K562 (cell line): ENCODE measurements around the gene ABHD16A. TPM values are rescaled to one million over a fixed set of nuclear protein-coding genes. Genes with fewer than 3 reads are reported as not detected.

Source experiments
- MED1 ChIP-seq: sonication (generic); formaldehyde crosslinking; IDR thresholded peaks from 2 replicates; pipeline ENCODE4 v1.8.1; 2023; ENCODE audit warnings: missing genetic modification reagents, borderline replicate concordance
- NELFE ChIP-seq: IDR thresholded peaks from 2 replicates; pipeline ENCODE4 v1.6.1; 2011; ENCODE audit warnings: mild to moderate bottlenecking; ENCODE audit not compliant: insufficient read depth, insufficient read length
- TAF15 ChIP-seq: fragments of 200-400 bp; formaldehyde crosslinking; IDR thresholded peaks from 2 replicates; pipeline ENCODE4 v1.6.1; 2017; ENCODE audit warnings: mild to moderate bottlenecking, low read depth, low read length, moderate library complexity
- polyA plus RNA-seq, 8 experiments: library from polyadenylated mRNA; depleted of rRNA in 4 of 8; stranded (reverse) in 5 of 8; unstranded in 3 of 8; fragments of >200 nt; fragmentation: Nextera tagmentation in 2 of 8; fragmentation: Illumina TruSeq in 1 of 8; extraction: Ambion mirVana in 2 of 8; extraction: Trizol in 1 of 8; gene quantifications; 2 replicates each; pipeline versions ENCODE4 v1.2.1 to v1.2.3, GENCODE V29; 2011 to 2014; ENCODE audit warnings: inconsistent platforms in 1 of 8, missing spikeins in 1 of 8
- total RNA-seq, 7 experiments: library from RNA; depleted of rRNA in 6 of 7; stranded (reverse); fragments of >200 nt in 6 of 7; fragmentation: Illumina TruSeq in 2 of 7; extraction: Trizol in 2 of 7; gene quantifications; 2 replicates each; pipeline versions ENCODE4 v1.2.1 to v1.2.3, GENCODE V29; 2011 to 2021; ENCODE audit warnings: low replicate concordance in 1 of 7
- TF ChIP-seq, protein P1 (sequence below): fragments of 200-600 bp; sonication (generic); IDR thresholded peaks from one replicate; pipeline ENCODE4 v1.6.1; 2012; ENCODE audit warnings: mild to moderate bottlenecking, low read depth, low read length, inconsistent platforms
- TF ChIP-seq, protein P2 (sequence below): fragments of 200-800 bp; sonication (Bioruptor generic); IDR thresholded peaks from 2 replicates; pipeline ENCODE4 v1.6.1; 2017; ENCODE audit warnings: missing genetic modification characterization, missing compliant biosample characterization

Gene ABHD16A
- total and polyA plus RNA-seq, 9 of the 15 experiments (the other 6 are each of a cell fraction or from before 2014, with no cell fraction given), result 25.8 to 120 (median 81.6) TPM

DNA sequence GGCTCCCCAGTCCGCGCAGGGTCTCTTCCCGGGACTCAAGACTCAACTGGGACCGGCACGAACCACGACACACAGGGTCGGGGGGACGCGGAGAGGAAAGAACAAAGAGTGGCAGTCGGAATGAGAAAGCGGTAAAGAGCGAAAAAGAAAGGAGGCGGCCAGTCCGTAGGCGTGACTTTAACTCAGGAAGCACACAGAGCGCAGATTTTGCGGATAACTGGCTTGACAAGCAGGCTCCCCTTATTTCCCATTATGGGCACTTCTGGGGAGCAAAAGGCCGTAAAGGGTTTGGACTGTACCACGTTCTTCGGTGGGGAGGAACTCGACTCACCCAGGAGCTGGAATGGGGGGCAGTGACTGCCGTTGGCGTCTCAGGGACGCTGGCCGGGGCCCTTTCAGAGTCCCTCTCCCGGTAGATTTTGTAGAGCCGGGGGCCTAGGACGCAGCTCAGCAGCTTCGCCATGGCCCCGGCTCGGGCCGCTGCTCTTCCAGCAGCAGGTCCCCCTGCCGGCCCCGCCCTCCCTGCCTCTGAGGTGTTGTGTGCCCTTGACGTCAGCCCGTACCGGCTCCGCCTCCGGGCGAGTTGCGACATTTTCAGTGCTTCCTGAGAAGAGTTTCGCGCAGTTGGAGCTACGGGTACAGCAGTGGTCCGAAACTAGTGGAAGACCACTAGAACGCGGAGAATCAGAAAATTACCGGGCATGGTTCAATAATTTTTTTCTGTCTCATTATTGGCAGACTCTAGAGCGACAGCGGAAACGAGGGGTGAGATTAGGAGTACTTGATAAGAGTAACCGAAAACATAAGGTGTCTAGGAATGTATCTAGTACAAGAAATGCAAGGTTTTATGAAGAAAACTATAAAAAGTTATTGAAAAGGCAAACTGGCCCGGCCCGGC, at the start of gene ABHD16A (continued):
- TF ChIP-seq, protein P1, sequence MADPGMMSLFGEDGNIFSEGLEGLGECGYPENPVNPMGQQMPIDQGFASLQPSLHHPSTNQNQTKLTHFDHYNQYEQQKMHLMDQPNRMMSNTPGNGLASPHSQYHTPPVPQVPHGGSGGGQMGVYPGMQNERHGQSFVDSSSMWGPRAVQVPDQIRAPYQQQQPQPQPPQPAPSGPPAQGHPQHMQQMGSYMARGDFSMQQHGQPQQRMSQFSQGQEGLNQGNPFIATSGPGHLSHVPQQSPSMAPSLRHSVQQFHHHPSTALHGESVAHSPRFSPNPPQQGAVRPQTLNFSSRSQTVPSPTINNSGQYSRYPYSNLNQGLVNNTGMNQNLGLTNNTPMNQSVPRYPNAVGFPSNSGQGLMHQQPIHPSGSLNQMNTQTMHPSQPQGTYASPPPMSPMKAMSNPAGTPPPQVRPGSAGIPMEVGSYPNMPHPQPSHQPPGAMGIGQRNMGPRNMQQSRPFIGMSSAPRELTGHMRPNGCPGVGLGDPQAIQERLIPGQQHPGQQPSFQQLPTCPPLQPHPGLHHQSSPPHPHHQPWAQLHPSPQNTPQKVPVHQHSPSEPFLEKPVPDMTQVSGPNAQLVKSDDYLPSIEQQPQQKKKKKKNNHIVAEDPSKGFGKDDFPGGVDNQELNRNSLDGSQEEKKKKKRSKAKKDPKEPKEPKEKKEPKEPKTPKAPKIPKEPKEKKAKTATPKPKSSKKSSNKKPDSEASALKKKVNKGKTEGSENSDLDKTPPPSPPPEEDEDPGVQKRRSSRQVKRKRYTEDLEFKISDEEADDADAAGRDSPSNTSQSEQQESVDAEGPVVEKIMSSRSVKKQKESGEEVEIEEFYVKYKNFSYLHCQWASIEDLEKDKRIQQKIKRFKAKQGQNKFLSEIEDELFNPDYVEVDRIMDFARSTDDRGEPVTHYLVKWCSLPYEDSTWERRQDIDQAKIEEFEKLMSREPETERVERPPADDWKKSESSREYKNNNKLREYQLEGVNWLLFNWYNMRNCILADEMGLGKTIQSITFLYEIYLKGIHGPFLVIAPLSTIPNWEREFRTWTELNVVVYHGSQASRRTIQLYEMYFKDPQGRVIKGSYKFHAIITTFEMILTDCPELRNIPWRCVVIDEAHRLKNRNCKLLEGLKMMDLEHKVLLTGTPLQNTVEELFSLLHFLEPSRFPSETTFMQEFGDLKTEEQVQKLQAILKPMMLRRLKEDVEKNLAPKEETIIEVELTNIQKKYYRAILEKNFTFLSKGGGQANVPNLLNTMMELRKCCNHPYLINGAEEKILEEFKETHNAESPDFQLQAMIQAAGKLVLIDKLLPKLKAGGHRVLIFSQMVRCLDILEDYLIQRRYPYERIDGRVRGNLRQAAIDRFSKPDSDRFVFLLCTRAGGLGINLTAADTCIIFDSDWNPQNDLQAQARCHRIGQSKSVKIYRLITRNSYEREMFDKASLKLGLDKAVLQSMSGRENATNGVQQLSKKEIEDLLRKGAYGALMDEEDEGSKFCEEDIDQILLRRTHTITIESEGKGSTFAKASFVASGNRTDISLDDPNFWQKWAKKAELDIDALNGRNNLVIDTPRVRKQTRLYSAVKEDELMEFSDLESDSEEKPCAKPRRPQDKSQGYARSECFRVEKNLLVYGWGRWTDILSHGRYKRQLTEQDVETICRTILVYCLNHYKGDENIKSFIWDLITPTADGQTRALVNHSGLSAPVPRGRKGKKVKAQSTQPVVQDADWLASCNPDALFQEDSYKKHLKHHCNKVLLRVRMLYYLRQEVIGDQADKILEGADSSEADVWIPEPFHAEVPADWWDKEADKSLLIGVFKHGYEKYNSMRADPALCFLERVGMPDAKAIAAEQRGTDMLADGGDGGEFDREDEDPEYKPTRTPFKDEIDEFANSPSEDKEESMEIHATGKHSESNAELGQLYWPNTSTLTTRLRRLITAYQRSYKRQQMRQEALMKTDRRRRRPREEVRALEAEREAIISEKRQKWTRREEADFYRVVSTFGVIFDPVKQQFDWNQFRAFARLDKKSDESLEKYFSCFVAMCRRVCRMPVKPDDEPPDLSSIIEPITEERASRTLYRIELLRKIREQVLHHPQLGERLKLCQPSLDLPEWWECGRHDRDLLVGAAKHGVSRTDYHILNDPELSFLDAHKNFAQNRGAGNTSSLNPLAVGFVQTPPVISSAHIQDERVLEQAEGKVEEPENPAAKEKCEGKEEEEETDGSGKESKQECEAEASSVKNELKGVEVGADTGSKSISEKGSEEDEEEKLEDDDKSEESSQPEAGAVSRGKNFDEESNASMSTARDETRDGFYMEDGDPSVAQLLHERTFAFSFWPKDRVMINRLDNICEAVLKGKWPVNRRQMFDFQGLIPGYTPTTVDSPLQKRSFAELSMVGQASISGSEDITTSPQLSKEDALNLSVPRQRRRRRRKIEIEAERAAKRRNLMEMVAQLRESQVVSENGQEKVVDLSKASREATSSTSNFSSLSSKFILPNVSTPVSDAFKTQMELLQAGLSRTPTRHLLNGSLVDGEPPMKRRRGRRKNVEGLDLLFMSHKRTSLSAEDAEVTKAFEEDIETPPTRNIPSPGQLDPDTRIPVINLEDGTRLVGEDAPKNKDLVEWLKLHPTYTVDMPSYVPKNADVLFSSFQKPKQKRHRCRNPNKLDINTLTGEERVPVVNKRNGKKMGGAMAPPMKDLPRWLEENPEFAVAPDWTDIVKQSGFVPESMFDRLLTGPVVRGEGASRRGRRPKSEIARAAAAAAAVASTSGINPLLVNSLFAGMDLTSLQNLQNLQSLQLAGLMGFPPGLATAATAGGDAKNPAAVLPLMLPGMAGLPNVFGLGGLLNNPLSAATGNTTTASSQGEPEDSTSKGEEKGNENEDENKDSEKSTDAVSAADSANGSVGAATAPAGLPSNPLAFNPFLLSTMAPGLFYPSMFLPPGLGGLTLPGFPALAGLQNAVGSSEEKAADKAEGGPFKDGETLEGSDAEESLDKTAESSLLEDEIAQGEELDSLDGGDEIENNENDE, result no peak
- no peak for TF ChIP-seq MED1 (CRISPR knock-in tag)
- TF ChIP-seq, protein P2, sequence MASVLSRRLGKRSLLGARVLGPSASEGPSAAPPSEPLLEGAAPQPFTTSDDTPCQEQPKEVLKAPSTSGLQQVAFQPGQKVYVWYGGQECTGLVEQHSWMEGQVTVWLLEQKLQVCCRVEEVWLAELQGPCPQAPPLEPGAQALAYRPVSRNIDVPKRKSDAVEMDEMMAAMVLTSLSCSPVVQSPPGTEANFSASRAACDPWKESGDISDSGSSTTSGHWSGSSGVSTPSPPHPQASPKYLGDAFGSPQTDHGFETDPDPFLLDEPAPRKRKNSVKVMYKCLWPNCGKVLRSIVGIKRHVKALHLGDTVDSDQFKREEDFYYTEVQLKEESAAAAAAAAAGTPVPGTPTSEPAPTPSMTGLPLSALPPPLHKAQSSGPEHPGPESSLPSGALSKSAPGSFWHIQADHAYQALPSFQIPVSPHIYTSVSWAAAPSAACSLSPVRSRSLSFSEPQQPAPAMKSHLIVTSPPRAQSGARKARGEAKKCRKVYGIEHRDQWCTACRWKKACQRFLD, result peak; percentile 89; the same call in 1 of the 2 replicates
- TF ChIP-seq NELFE, result no peak
- TF ChIP-seq TAF15, result no peak
